GM18907 (cell line): Measurements from ENCODE around the gene THOC5.
"Not testable (repeated sequence)": the region's sequence is repeated elsewhere in the genome, so short reads cannot be mapped to it uniquely, and the experiment has no call there.

Experiments
- ATAC-seq: cut with Tn5 transposase; IDR thresholded peaks from one replicate; pipeline ENCODE4 v1.9.1; 2021; ENCODE audit warnings: mild to moderate bottlenecking, moderate library complexity; ENCODE audit not compliant: unreplicated experiment

THOC5 gene

DNA sequence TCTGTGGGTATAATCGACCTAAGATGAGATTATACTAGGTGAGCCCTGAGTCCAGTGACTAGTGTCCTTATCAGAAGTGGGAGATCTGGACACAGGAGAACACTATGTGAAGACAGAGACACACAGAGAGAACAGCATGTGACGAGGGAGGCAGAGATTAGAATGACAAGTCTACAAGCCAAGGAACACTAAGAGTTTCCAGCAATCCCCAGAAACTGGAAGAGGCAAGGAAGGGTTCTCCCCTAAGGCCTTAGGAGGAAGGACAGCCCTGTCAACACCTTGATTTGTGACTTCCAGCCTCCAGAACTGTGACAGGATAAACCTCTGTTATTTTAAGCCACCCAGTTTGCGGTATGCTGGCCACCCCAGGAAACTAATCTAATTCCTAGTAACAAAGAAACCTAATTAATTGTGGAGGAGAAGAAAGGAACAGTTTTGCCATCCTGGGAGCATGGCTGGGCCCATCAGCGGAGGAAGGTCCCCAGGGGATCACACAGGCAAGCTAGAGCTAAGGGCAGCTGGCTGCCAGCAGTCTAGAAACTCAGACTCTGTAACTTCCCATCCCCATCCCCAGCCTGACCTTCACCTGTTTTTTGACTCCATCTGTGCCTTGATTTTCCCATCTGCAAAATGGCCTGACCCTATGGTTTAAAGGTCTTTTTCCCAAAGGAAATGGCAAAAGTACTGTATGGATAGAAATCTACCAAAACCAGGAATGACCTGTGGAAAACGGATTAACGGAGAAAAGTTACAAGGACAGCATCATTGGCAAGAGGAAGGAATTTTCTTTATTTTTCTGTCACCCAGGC is 10.3 kb upstream of the THOC5 start:
- ATAC-seq = no peak

DNA sequence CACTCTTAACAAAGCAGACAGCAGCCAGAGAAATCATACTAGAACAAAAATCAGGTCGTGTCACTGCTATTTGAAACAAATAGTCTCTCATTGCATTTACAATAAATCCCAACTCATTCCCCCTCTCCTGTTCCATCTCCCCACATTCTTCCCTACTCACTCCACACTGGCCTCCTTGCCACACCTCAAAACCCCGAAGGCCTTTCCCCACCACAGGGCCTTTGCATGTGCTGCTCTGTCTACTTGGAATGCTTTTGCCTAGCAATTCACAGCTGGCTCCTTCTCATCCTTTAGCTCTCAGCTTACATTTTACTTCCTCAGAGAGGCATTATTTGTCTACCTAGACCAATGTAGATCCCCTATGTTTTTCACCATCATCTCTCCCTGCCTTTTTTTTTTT is 6.3 kb upstream of the THOC5 start:
- ATAC-seq = no peak

DNA sequence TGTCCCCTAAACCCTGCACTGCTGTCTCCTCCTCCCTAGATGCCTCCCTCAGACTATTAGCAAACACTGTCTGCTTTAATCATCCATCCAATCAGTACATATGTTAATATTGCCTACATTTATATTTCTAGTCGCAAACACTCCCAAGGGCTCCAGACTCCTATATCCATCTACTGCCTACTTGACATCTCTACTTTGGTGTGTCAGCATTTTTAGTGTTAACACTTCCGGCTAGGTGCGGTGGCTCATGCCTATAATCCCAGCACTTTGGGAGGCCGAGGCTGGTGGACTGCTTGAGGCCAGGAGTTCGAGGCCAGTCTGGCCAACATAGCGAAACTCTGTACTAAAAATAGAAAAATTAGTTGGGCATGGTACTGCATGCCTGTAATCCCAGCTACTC is 5.5 kb upstream of the THOC5 start:
- ATAC-seq = no peak

DNA sequence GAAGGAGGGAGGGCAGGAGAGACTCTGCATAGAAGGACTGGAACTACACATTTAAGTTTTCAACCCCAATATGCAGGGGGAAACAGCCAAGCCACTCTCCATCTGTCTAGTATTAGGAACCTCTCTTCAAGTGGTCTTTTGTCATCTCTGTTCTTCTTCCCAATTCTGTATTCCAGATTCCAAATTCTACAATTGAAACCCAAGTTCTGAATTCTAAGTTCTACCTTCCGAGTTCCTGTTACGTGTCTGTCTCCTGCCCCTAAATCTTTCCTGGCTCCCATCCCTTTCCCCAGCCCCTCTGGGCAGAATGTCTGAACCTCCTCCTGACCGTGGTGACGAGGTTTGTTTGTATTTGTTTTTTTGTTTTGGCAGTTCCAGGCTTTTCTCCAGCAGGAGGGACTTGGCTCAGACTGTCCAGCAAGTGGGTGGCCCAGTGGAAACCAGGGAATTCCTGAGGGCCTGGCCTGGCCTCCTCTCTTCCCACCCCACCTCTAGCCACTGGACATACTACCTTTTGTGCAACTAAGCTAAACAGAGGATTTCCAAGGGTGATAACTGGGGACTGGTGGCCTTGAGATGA is 1.6 kb upstream of the THOC5 start:
- no peak for ATAC-seq

DNA sequence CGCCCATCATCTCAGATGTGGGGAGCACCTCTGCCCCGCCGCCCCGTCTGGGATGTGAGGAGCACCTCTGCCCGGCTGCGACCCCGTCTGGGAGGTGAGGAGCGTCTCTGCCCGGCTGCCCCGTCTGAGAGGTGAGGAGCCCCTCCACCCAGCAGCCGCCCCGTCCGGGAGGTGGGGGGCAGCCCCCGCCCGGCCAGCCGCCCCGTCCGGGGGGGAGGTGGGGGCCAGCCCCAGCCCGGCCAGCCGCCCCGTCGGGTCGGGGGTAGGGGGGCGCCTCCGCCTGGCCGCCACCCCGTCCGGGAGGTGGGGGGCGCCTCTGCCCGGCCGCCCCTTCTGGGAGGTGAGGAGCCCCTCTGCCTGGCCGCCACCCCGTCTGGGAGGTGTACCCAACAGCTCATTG is 1.2 kb downstream of the THOC5 start:
- ATAC-seq = not testable (repeated sequence)

DNA sequence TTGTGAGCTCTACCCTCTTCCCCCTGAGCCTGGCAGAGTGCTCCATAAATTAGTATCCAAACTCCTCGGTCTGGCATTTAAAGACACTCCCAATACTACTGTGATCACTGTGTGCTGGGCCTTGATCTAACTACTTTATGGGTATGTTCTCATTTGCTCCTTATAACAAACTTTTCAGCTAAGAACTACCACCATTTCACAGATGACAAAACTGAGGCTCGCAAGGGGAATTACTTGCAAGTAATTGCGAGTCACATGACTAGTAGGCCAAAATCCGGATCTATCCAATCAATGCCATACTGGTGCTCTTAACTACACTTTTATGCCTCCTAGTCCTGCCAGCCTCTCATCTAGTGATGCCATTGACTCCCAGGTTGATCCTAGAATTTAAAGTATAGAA is 3.6 kb downstream of the THOC5 start:
- ATAC-seq = no peak

DNA sequence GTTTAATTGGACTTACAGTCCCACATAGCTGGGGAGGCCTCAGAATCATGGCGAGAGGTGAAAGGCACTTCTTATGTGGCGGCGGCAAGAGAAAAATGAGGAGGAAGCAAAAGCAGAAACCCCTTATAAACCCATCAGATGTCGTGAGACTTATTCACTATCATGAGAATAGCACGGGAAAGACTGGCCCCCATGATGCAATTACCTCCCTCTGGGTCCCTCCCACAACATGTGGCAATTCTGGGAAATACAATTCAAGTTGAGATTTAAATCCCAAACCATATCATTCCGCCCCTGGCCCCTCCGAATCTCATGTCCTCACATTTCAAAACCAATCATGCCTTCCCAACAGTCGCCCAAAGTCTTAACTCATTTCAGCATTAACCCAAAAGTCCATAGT is 8.5 kb downstream of the THOC5 start:
- not testable (repeated sequence) for ATAC-seq

DNA sequence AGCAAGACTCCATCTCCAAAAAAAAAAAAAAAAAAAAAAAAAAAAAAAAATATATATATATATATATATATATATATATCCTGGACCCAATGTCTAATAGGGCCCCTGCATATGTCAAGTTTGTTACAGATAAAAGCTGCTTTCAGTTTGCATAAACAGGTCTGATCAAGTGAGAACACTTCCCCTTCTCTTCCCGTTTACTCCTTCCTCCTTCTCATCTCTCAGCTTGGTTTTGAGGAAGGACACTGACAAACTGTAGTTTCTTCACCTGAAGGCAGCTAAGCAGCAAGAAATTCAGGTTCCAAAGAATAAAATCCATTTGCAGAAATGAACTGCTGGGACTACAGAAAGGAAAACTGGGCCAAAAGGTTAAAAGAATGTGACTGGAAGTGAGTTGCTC is 11.7 kb downstream of the THOC5 start:
- ATAC-seq = no peak

DNA sequence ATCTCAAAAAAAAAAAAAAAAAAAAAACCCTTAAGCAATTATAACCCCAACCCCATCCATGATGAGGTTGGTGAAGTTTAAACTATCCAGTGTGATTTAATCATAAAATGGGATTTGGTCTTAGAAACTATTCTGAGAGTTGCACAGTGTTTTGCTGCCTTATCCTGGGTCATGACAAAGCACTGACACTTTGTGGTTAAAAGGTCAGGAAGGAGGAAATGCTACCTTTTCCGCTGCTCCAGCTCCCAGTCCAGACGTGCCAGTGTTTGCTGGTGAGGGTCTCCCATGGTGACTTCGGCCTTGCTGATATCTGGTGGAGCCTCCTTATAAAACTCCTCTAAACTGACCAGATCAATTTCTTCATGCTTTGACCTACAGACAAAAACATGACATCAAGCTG is 14.5 kb downstream of the THOC5 start:
- ATAC-seq = no peak

DNA sequence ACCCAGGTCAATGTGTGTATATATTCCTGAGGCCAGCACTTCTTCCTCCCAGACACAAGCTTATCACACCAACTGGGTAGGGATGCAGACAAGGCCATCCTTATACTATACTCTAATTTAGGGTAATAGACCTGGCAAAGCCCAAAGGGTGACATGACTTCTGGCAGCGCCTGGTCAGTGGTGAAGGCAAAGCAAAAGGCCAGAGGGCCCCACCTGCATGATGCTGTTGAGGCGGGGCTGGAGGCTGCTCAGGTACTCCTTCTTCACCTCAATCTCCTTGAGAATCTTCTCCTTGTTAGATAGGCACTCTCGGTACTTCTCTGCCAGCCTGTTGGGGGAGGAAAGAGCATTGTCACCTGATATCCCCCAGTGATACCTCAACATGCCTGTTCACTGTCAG is 17.1 kb downstream of the THOC5 start:
- ATAC-seq = no peak

DNA sequence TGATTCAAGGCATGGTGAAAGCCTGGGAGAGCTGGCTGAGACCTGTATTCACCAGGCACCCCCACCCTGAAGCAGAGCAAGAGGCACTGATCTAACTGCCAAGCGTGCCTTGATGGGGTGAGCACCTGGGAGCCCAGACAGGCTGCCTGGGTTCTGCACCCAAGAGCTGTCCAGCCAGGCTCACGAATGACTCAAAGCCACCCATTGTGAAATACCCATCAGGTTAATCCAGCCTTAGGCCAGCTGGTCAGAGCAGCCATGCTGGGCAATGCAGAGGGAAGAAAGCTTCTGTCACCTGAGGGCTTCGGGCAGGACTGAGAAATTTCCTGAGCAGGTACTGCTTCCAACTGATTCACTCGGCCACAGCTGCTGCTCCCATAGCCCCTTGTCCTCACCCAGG is 22.1 kb downstream of the THOC5 start:
- ATAC-seq = no peak

DNA sequence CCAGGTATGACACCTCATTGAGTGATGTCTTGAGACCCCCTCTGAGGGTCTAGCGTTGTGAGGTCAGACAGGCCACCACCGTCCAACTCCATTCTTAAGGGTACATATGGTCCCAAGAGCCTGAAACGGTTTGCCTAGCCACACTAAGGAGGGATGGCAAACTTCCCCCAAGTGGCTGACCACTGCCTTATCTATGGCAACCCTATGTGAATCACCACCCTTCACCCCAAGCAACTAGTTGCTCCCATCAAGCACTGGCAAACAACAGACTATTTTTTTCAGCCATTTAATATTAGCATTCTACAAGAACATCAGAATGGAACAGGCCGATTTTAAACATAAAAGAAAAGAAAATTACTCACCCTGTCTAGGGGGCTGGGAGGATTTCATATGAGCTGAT is 22.8 kb downstream of the THOC5 start:
- no peak for ATAC-seq

DNA sequence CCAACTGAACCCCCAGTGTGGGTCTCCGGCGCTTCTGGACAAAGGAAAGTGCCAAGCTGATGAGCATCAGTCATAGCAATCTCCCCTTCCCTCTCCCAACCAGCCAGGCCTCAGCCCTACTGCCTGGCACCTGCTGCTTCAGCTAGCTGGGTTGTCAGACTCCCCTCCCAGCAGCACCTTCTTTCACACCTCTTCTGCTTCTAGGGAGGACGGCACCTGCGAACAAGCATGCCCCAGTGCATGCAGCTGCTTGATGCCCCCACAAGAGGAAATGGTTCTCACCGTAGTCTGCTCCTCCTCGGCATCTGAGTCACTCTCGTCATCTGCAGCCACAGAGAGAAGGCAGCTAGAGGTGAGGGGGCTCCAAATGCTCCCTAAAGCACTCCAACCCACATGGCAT is 25.4 kb downstream of the THOC5 start:
- no peak for ATAC-seq

DNA sequence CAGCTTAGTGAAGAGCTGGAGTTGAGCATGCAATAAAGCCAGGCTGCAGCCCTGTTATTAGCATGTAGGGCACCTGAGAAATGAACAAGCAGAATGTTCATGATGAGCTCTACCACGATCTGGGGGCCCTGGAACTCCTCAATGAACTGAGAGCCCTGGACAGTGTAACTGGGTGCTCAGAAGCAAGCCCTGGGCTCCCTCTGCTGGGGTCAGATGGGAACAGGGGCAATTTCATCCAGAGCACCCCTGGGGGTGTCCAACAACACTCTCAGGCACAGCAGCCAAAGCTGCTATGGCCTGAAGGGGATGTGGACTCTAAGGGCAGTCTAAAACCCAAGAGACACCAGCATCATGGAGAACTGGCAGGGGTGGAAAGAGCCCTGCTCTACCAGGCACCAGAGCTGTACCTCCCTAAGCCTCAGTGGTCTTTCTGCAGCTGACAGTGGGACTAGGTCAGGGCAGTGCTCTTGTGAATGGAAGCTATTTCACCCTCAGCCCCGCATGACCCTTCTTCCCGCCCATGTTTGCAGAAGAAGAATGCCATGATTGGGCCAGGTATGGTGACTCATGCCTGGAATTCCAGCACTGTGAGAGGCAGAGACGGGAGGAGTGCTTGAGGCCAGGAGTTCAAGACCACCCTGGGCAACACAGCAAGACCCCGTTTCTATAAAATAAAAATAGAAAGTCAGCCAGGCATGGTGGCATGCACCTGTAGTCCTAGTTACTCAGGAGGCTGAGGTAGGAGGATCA is 28.9 kb downstream of the THOC5 start:
- ATAC-seq = no peak

DNA sequence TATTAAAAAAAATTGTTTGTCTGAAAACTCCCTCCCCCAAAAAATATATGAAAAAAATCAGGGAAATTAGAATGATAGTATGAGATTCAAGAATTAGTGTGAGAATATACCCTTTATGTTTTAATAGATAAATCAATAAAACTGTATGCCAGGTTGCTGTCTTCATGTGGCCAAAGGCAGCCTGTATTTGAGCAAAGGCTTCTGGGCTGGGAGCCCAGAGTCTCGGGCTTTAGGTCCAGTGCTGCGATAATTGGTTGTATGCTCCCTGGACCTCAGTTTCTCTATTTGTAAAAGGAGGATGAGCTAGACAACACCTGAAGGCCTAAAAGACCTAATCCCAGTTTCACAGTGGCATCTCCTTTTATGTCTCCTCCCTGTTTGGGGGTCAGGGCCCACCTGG is 29.8 kb downstream of the THOC5 start:
- no peak for ATAC-seq

DNA sequence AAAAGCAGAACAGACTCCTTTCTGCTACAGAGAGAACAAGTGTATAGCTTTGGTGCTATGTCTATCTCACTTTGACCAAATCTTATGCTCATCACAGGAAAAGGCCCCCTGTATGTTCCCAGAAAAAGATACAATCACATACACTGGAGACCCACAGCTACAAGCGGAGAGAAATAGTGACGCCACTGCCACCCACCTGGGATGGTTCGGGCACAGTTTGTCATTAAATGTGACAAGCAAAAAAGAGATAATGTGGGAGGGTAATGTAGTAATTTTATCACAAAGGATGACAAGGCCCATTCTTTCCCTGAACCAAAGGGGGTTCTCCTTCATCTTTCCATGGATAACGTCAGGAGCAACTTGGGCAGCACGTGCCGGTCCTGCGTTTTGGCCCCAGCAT is 32.0 kb downstream of the THOC5 start:
- ATAC-seq = no peak

DNA sequence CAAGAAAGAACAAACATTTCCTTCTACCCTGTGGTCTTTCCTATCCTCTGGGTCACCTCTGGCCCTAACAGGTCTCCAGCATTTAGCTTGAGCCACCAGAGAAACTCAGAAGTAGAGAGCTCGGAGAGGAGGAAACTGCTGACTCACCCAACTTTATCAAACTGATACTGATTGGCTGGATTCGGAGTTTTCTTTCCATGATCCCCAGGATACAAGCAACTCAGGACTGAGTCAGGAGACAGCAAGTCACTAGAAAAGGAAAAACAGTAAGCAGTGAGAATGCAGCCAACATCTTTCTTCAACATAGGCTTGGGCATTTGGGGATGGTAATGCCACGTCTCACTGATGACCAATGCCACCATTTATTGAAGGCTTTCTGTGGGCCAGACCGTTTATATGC is 32.7 kb downstream of the THOC5 start:
- ATAC-seq = no peak

DNA sequence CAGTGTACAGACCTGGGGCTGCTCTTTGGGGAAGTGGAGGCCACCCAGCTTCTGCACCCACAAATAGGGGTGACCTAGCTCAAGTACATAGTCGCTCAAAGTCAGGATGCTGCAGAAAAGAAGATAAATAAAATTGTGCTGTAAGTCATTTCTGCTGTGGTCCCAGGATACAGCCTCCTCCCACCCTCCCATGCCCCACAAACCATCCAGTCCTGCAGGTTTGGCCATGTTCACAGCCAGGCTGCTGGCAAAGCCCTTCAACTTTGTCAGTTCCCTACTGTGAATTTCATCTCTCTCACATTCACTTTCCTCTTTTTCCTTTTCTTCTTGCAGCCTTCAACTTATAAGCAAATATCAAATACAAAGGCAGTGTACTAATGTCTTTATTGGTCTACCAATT is 33.6 kb downstream of the THOC5 start:
- no peak for ATAC-seq

DNA sequence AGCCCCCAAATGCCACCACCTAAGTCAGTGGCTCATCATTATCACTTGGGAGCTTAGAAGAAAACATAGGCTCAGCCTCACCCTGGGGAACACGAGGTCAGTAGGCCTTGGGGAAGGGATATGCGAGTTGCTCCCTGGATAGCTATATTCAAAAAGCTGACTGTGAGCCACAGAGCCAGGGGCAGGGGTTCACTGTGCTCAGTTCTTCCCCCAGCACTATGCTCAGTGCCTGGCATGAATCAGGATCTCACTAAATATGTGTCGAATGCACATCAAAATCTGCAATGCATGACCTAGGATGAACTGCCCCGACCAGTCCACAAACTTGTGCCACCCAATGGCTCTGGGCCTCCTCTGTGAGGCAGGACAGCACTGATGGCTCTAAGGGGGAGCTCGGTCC is 35.1 kb downstream of the THOC5 start:
- ATAC-seq = no peak

DNA sequence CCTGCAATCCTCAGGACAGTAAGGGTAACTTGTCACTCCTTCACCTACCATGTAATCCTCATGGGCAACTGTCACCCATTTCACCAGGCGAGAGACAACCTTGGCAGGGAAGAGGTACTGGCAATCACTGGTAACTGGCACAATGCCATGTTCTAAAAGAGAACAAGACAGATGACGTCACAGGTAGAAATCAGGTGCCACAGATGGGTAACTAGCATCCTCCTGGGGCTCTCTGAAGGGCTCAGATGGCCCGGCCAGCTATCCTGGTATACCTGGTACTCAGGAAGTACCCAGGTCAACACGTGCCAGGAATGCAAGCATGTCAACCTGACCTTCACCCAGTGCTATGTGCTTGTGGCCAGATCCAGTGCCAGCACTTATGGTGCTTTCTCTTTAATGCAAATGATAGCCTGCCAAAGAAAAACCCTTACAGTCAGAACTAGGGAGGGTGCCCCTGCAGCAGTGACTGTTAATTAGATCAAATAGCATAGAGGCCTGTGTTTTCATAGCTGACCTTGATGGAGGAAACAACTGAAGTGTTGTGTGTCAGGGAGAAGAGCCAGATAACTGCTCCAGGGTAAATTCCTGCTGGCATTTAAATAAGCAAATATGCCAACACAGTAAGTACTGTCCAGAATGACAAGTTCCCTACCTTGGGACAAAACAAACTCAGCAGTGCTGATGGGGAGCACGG is 36.2 kb downstream of the THOC5 start:
- ATAC-seq = no peak

DNA sequence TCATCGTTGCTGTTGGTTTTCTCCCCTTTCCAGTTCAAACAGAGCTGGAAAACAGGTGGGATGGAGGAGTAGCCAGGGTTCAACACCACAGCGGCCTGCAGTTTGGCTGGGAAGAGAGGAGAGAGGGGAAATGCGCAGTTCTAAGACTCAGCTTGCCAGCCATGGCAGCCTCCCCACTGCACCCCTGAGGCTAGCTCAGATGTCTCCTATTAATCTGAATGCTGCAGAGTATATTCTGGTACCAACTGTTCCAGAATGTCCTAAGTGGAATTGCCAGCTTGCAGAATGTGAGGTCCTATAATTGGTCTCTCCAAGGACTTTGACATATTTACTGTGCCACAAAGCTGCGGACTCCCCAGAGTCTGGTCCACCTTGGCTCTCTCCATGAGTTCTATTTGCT is 41.5 kb downstream of the THOC5 start:
- ATAC-seq = no peak
